ENCODE measurements around the gene UMAD1.

The UMAD1 gene

GRCh38 chr7:7695111-7695817 lies 54.7 kb downstream of the UMAD1 start:
- DNase-seq: no peak

GRCh38 chr7:7696458-7697119 lies 56.0 kb downstream of the UMAD1 start:
- DNase-seq: no peak

GRCh38 chr7:7698930-7699329 lies 58.4 kb downstream of the UMAD1 start:
- no peak for DNase-seq

- no peak for DNase-seq
Observed at GRCh38 chr7:7699380-7699779, 58.8 kb downstream of the UMAD1 start.

- no peak for DNase-seq
Observed at GRCh38 chr7:7699970-7700369, 59.4 kb downstream of the UMAD1 start.

- no peak for DNase-seq
Observed at GRCh38 chr7:7701527-7701926, 61.0 kb downstream of the UMAD1 start.

- DNase-seq: no peak
Observed at GRCh38 chr7:7702826-7703225, 62.3 kb downstream of the UMAD1 start.

- no peak for DNase-seq
Observed at GRCh38 chr7:7703427-7703826, 62.9 kb downstream of the UMAD1 start.

- DNase-seq: no peak
Observed at GRCh38 chr7:7704867-7705266, 64.3 kb downstream of the UMAD1 start.

- DNase-seq: no peak
Observed at GRCh38 chr7:7705318-7705717, 64.8 kb downstream of the UMAD1 start.

GRCh38 chr7:7706101-7706511 lies 65.6 kb downstream of the UMAD1 start:
- DNase-seq: no peak

GRCh38 chr7:7706556-7707172 lies 66.1 kb downstream of the UMAD1 start:
- no peak for DNase-seq

- DNase-seq: no peak
Observed at GRCh38 chr7:7707246-7707645, 66.7 kb downstream of the UMAD1 start.

GRCh38 chr7:7707806-7708205 lies 67.3 kb downstream of the UMAD1 start:
- no peak for DNase-seq

GRCh38 chr7:7709291-7709690 lies 68.7 kb downstream of the UMAD1 start:
- DNase-seq: no peak

GRCh38 chr7:7710469-7710868 lies 69.9 kb downstream of the UMAD1 start:
- no peak for DNase-seq

- no peak for DNase-seq
Observed at GRCh38 chr7:7713730-7714129, 73.2 kb downstream of the UMAD1 start.

- no peak for DNase-seq
Observed at GRCh38 chr7:7718492-7718891, 77.9 kb downstream of the UMAD1 start, which contains the start of gene RPA3. Gene RPA3 (minus strand): TSS chr7:7718607. CDS start chr7:7640418, 78,189 bp downstream.

GRCh38 chr7:7719236-7719635 lies 78.7 kb downstream of the UMAD1 start:
- DNase-seq: no peak

- DNase-seq: no peak
Observed at GRCh38 chr7:7720193-7720592, 79.6 kb downstream of the UMAD1 start.

- DNase-seq: no peak
Observed at GRCh38 chr7:7720750-7721621, 80.4 kb downstream of the UMAD1 start.

GRCh38 chr7:7731732-7732131 lies 91.2 kb downstream of the UMAD1 start:
- DNase-seq: no peak

GRCh38 chr7:7732621-7733281 lies 92.2 kb downstream of the UMAD1 start:
- DNase-seq: no peak

Measured in Kasumi-1 (cell line).